SK-MEL-5 (cell line): Measurements from ENCODE around the gene TMED6. TPM values are rescaled to one million over a fixed set of nuclear protein-coding genes. Genes with fewer than 3 reads are reported as not detected.

Experiments
- total RNA-seq: library from RNA; depleted of rRNA; stranded (reverse); fragments of >200 nt; shearing (Covaris generic); gene quantifications from 2 replicates; pipeline ENCODE4 v1.2.3, GENCODE V29; 2014; rRNA removed

The TMED6 gene
- total RNA-seq, 1 experiment from 2014 or later = not detected

Other genes starting within 250 kb of the TMED6 start
- gene HAS3, start 246.1 kb downstream of the TMED6 start, total RNA-seq = 0.05 and 0.32 TPM in 2 replicates
- 70.5 and 80.5 TPM in 2 replicates for gene CHTF8, start 219.2 kb downstream of the TMED6 start, total RNA-seq
- gene UTP4, start 219.1 kb downstream of the TMED6 start, total RNA-seq = 24.7 and 26.6 TPM in 2 replicates
- gene SNTB2, start 164.6 kb downstream of the TMED6 start, total RNA-seq = 9.1 and 9.7 TPM in 2 replicates
- gene VPS4A, start 40.4 kb downstream of the TMED6 start, total RNA-seq = 19.5 and 22.4 TPM in 2 replicates
- gene PDF, start 21.2 kb downstream of the TMED6 start, total RNA-seq = 31.9 and 39.2 TPM in 2 replicates
- gene COG8, start 12.2 kb downstream of the TMED6 start, total RNA-seq = 38.5 and 45.0 TPM in 2 replicates
- gene NIP7, start 12.0 kb downstream of the TMED6 start, total RNA-seq = 22.8 and 34.1 TPM in 2 replicates
- gene TERF2, start 34.2 kb upstream of the TMED6 start, total RNA-seq = 6.8 and 12.4 TPM in 2 replicates
- 102 and 123 TPM in 2 replicates for gene CYB5B, start 72.8 kb upstream of the TMED6 start, total RNA-seq
- gene NFAT5, start 214.2 kb upstream of the TMED6 start, total RNA-seq = 6.7 and 11.3 TPM in 2 replicates